Activated naive CD8-positive, alpha-beta T cell (primary cell): ENCODE measurements around the gene PREX1.

ENCODE experiments used
- H3K27ac Mint-ChIP-seq: one replicate; pipeline ENCODE4 v1.8.0; 2021; ENCODE audit warnings: mixed read lengths
- H3K27me3 Mint-ChIP-seq: one replicate; pipeline ENCODE4 v1.8.0; 2021; ENCODE audit warnings: mixed read lengths
- H3K36me3 Mint-ChIP-seq: one replicate; pipeline ENCODE4 v1.8.0; 2021; ENCODE audit warnings: mixed read lengths
- H3K4me1 Mint-ChIP-seq: one replicate; pipeline ENCODE4 v1.8.0; 2021; ENCODE audit warnings: low read depth, mixed read lengths
- H3K4me3 Mint-ChIP-seq: one replicate; pipeline ENCODE4 v1.8.0; 2021; ENCODE audit warnings: mild to moderate bottlenecking, mixed read lengths
- H3K9me3 Mint-ChIP-seq: one replicate; pipeline ENCODE4 v1.8.0; 2021; ENCODE audit warnings: low read depth, mixed read lengths

PREX1 gene

GRCh38 chr20:48649868-48650267 lies 177.9 kb downstream of the PREX1 start:
- H3K36me3 Mint-ChIP-seq = peaks cover 6% of the 10 kb centered on the region
- no peak overlapping the region for H3K4me3 Mint-ChIP-seq
- H3K27me3 Mint-ChIP-seq = no peaks in the 10 kb centered on the region
- no peaks in the 10 kb centered on the region for H3K9me3 Mint-ChIP-seq
- no peaks in the 10 kb centered on the region for H3K4me1 Mint-ChIP-seq
- H3K27ac Mint-ChIP-seq = no peak overlapping the region

GRCh38 chr20:48649104-48649626 lies 178.6 kb downstream of the PREX1 start:
- Mint-ChIP-seq H3K27ac (no peak overlapping the region), H3K27me3 (no peaks in the 10 kb centered on the region), H3K36me3 (peaks cover 6% of the 10 kb centered on the region), H3K9me3 (no peaks in the 10 kb centered on the region), H3K4me1 (no peaks in the 10 kb centered on the region), H3K4me3 (no peak overlapping the region)

GRCh38 chr20:48648482-48649051 lies 179.2 kb downstream of the PREX1 start:
- H3K36me3 Mint-ChIP-seq = peaks cover 9% of the 10 kb centered on the region
- H3K4me1 Mint-ChIP-seq = no peaks in the 10 kb centered on the region
- no peaks in the 10 kb centered on the region for H3K27me3 Mint-ChIP-seq
- H3K4me3 Mint-ChIP-seq = no peak overlapping the region
- H3K9me3 Mint-ChIP-seq = no peaks in the 10 kb centered on the region
- no peak overlapping the region for H3K27ac Mint-ChIP-seq

- H3K4me1 Mint-ChIP-seq = no peaks in the 10 kb centered on the region
- H3K9me3 Mint-ChIP-seq = no peaks in the 10 kb centered on the region
- no peak overlapping the region for H3K27ac Mint-ChIP-seq
- H3K36me3 Mint-ChIP-seq = peaks cover 9% of the 10 kb centered on the region
- no peak overlapping the region for H3K4me3 Mint-ChIP-seq
- no peaks in the 10 kb centered on the region for H3K27me3 Mint-ChIP-seq
Measured at GRCh38 chr20:48647858-48648257, 179.9 kb downstream of the PREX1 start.

- Mint-ChIP-seq H3K27me3 (no peaks in the 10 kb centered on the region), H3K36me3 (peaks cover 12% of the 10 kb centered on the region), H3K9me3 (no peaks in the 10 kb centered on the region), H3K4me3 (no peak overlapping the region), H3K4me1 (no peaks in the 10 kb centered on the region), H3K27ac (no peak overlapping the region)
Measured at GRCh38 chr20:48645666-48646065, 182.1 kb downstream of the PREX1 start.

GRCh38 chr20:48644286-48644828 lies 183.4 kb downstream of the PREX1 start:
- H3K4me1 Mint-ChIP-seq = no peaks in the 10 kb centered on the region
- H3K36me3 Mint-ChIP-seq = peaks cover 12% of the 10 kb centered on the region
- no peak overlapping the region for H3K27ac Mint-ChIP-seq
- H3K27me3 Mint-ChIP-seq = no peaks in the 10 kb centered on the region
- no peaks in the 10 kb centered on the region for H3K9me3 Mint-ChIP-seq
- no peak overlapping the region for H3K4me3 Mint-ChIP-seq

- Mint-ChIP-seq H3K4me3 (no peak overlapping the region), H3K36me3 (peaks cover 8% of the 10 kb centered on the region), H3K27ac (no peak overlapping the region), H3K9me3 (no peaks in the 10 kb centered on the region), H3K27me3 (no peaks in the 10 kb centered on the region), H3K4me1 (no peaks in the 10 kb centered on the region)
Measured at GRCh38 chr20:48642105-48642880, 185.5 kb downstream of the PREX1 start.

GRCh38 chr20:48640871-48641270 lies 186.9 kb downstream of the PREX1 start:
- H3K4me1 Mint-ChIP-seq = no peaks in the 10 kb centered on the region
- no peak overlapping the region for H3K4me3 Mint-ChIP-seq
- H3K36me3 Mint-ChIP-seq = peaks cover 8% of the 10 kb centered on the region
- no peaks in the 10 kb centered on the region for H3K9me3 Mint-ChIP-seq
- H3K27ac Mint-ChIP-seq = no peak overlapping the region
- no peaks in the 10 kb centered on the region for H3K27me3 Mint-ChIP-seq

GRCh38 chr20:48639899-48640298 lies 187.9 kb downstream of the PREX1 start:
- Mint-ChIP-seq H3K36me3 (peaks cover 8% of the 10 kb centered on the region), H3K27me3 (no peaks in the 10 kb centered on the region), H3K27ac (no peak overlapping the region), H3K4me3 (no peak overlapping the region), H3K4me1 (no peaks in the 10 kb centered on the region), H3K9me3 (no peaks in the 10 kb centered on the region)

- Mint-ChIP-seq H3K4me1 (no peaks in the 10 kb centered on the region), H3K4me3 (no peak overlapping the region), H3K27me3 (no peaks in the 10 kb centered on the region), H3K36me3 (peaks cover 5% of the 10 kb centered on the region), H3K9me3 (no peaks in the 10 kb centered on the region), H3K27ac (no peak overlapping the region)
Measured at GRCh38 chr20:48638546-48638945, 189.3 kb downstream of the PREX1 start.

GRCh38 chr20:48637461-48637860 lies 190.3 kb downstream of the PREX1 start:
- Mint-ChIP-seq H3K9me3 (no peaks in the 10 kb centered on the region), H3K36me3 (peaks cover 5% of the 10 kb centered on the region), H3K27ac (no peak overlapping the region), H3K4me3 (no peak overlapping the region), H3K27me3 (no peaks in the 10 kb centered on the region), H3K4me1 (no peaks in the 10 kb centered on the region)

GRCh38 chr20:48636301-48636700 lies 191.5 kb downstream of the PREX1 start:
- peaks cover 5% of the 10 kb centered on the region for H3K36me3 Mint-ChIP-seq
- no peak overlapping the region for H3K27ac Mint-ChIP-seq
- no peaks in the 10 kb centered on the region for H3K9me3 Mint-ChIP-seq
- no peaks in the 10 kb centered on the region for H3K4me1 Mint-ChIP-seq
- no peaks in the 10 kb centered on the region for H3K27me3 Mint-ChIP-seq
- no peak overlapping the region for H3K4me3 Mint-ChIP-seq

GRCh38 chr20:48635791-48636267 lies 192.0 kb downstream of the PREX1 start:
- Mint-ChIP-seq H3K4me3 (no peak overlapping the region), H3K36me3 (peaks cover 3% of the 10 kb centered on the region), H3K9me3 (no peaks in the 10 kb centered on the region), H3K27me3 (no peaks in the 10 kb centered on the region), H3K4me1 (no peaks in the 10 kb centered on the region), H3K27ac (no peak overlapping the region)

- Mint-ChIP-seq H3K27ac (no peak overlapping the region), H3K4me1 (no peaks in the 10 kb centered on the region), H3K36me3 (peaks cover 2% of the 10 kb centered on the region), H3K9me3 (no peaks in the 10 kb centered on the region), H3K27me3 (no peaks in the 10 kb centered on the region), H3K4me3 (no peak overlapping the region)
Measured at GRCh38 chr20:48635361-48635760, 192.4 kb downstream of the PREX1 start.

- Mint-ChIP-seq H3K27me3 (no peaks in the 10 kb centered on the region), H3K4me1 (no peaks in the 10 kb centered on the region), H3K36me3 (peaks cover 2% of the 10 kb centered on the region), H3K27ac (no peak overlapping the region), H3K9me3 (no peaks in the 10 kb centered on the region), H3K4me3 (no peak overlapping the region)
Measured at GRCh38 chr20:48634641-48635040, 193.2 kb downstream of the PREX1 start.
